GM21360 (cell line): ENCODE data around the gene C11orf91.
"Not testable (repeated sequence)": the region's sequence is repeated elsewhere in the genome, so short reads cannot be mapped to it uniquely, and the experiment has no call there.

Source experiments
- ATAC-seq: cut with Tn5 transposase; IDR thresholded peaks from one replicate; pipeline ENCODE4 v1.9.1; 2021; ENCODE audit warnings: mild to moderate bottlenecking, moderate library complexity; ENCODE audit not compliant: unreplicated experiment

C11orf91 gene

GRCh38 chr11:33722590-33723234 lies 22.1 kb upstream of the C11orf91 start:
- peak; percentile 85 for ATAC-seq

- no peak for ATAC-seq
Observed at GRCh38 chr11:33721984-33722383, 21.4 kb upstream of the C11orf91 start.

GRCh38 chr11:33721426-33721825 lies 20.8 kb upstream of the C11orf91 start:
- no peak for ATAC-seq

- no peak for ATAC-seq
Observed at GRCh38 chr11:33719587-33719986, 19.0 kb upstream of the C11orf91 start.

GRCh38 chr11:33718440-33718839 lies 17.8 kb upstream of the C11orf91 start:
- ATAC-seq: no peak

GRCh38 chr11:33716243-33716642 lies 15.6 kb upstream of the C11orf91 start:
- ATAC-seq: no peak

GRCh38 chr11:33713856-33714398 lies 13.3 kb upstream of the C11orf91 start:
- ATAC-seq: no peak

- ATAC-seq: no peak
Observed at GRCh38 chr11:33713151-33713855, 12.7 kb upstream of the C11orf91 start.

GRCh38 chr11:33712436-33712835 lies 11.8 kb upstream of the C11orf91 start:
- no peak for ATAC-seq

GRCh38 chr11:33709466-33709865 lies 8.8 kb upstream of the C11orf91 start:
- no peak for ATAC-seq

GRCh38 chr11:33708985-33709384 lies 8.4 kb upstream of the C11orf91 start:
- no peak for ATAC-seq

- ATAC-seq: not testable (repeated sequence)
Observed at GRCh38 chr11:33707831-33708230, 7.2 kb upstream of the C11orf91 start.

GRCh38 chr11:33706966-33707365 lies 6.3 kb upstream of the C11orf91 start:
- ATAC-seq: no peak

- ATAC-seq: no peak
Observed at GRCh38 chr11:33706546-33706945, 5.9 kb upstream of the C11orf91 start.

- ATAC-seq: no peak
Observed at GRCh38 chr11:33704240-33705002, 3.8 kb upstream of the C11orf91 start.

GRCh38 chr11:33703788-33704187 lies 3.2 kb upstream of the C11orf91 start:
- no peak for ATAC-seq

- no peak for ATAC-seq
Observed at GRCh38 chr11:33703234-33703633, 2.6 kb upstream of the C11orf91 start.

GRCh38 chr11:33701302-33702230 lies 940 bp upstream of the C11orf91 start:
- ATAC-seq: no peak

- no peak for ATAC-seq
Observed at GRCh38 chr11:33700063-33700501, 544 bp downstream of the C11orf91 start.

GRCh38 chr11:33699515-33700062 lies 1.0 kb downstream of the C11orf91 start:
- no peak for ATAC-seq
